NCI-H82 (cell line): ENCODE results near the gene NANOS1.
"Not testable (repeated sequence)": the region's sequence is repeated elsewhere in the genome, so short reads cannot be mapped to it uniquely, and the experiment has no call there.

ENCODE experiments used
- DNase-seq: peaks from one replicate; lab custom pipeline; 2025; lab: John Stamatoyannopoulos, UW

The NANOS1 gene

DNA sequence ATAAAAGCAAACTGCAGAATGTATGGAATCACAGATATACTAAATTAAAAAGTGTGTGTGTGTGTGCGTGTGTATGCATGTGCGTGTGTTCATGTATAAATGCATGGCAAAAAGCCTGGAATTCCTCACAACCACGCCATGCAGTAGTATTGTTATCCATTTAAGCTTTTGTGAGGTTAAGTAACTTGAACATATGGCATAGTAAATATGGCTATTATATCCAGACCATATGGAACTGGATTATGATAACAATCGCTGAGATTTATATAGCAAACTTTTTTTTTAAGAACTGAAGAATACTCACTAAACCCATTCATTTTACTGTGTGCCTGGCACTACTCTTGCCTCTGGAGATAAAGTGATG lies 22.3 kb upstream of the NANOS1 start:
- DNase-seq, result peak; percentile 35

DNA sequence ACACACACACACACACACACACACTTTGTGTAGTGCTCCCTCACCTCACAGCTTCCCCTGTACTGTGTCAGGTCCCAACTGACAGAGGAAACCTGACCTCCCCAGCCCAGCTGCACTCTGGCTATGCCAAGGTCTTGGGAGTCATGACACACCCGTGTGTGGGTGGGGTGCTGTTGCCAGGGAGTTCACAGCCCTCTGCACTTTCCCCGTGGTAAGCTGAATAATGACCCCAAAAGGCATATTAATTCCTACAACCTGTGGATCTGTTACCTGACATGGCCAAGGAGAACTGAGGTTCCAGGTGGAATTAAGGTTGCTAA lies 8.9 kb upstream of the NANOS1 start:
- DNase-seq, result peak; percentile 50

DNA sequence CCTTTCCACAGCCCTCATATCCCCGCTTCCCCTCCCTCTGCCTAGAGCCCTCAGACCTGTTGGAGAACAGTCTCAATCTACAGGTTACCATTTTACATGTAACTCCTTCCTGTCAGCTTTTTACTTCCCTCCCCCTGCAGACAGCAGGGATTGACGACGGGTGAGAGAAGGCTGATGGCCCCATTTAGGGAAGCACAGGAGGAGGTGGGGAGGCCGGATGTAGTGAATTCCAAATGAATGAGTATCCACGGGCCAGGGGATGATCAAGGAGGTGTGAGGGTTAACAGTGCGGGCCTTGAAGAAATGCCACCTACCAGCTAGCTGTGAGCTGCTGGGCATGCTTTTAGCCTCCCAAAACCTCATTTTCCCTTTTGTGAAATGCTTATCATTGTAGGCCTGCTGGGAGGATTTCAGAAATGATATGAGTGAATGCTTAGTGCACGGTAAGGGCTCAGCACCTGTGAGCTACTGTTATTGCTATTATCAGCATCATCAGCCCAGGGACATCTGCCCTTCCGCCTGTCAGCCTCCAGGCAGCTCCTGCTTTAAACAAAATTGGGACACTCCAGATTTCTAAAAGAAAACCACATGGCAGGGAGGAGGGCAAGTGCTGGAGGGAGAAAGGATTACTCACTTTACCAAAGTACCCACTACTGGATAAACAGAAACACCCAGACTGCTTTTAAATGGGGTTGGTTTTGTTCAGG lies 6.5 kb upstream of the NANOS1 start:
- peak; percentile 18 for DNase-seq

DNA sequence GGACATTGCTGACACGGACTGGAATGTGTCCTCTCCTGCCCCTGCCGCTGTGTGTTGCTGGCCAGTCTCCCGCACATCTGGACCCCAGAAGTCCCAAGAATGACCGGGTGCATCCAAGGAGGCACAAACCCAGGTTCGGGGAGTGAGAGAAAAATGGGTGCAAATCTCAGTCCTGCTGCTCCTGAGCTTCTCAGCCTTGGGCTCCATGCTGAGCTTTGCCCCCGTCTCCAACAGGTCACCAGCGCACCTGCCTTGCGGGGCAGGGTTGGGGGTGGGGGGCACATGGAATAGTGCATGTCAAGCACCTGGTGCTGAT lies 6.0 kb upstream of the NANOS1 start:
- no peak for DNase-seq

DNA sequence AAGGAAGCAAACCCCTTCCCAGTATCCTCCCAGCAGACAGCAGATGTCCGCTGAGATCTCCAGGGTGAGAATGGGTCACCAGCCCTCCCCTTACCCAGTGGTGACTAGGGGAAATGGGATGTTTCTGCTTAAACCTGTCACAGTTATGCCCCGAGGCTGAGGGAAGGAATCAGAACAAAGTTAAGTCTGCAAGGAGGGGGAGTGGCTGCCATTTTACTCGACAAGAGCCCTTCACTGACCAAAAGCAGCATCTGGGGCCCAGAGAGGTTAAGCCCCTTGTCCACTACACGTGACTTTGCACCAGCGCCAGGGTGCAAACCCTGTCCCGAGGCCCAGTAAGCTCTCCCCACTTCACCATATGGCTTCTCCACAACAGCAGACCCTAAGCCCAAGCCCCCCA lies 4.6 kb upstream of the NANOS1 start:
- DNase-seq, result no peak

DNA sequence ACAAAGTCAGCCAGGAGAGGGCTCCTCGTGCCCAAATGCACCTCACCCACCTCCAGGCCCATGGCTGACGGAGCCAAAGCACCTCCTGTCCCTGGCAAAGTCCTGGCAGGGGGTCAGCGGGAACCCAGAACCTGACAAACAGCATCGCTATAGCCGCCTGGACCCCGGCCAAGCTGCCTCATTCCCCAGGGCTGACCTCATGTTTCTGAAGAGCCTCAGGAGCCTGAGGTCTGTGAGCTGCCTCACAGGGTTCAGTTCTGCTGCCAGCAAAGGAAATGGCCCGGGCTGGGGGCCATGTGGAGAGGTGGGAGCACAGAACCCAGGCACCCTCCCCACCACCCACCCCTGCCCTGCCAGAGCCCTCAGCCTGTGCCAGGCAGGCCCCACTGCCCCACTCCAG lies 4.2 kb upstream of the NANOS1 start:
- no peak for DNase-seq

DNA sequence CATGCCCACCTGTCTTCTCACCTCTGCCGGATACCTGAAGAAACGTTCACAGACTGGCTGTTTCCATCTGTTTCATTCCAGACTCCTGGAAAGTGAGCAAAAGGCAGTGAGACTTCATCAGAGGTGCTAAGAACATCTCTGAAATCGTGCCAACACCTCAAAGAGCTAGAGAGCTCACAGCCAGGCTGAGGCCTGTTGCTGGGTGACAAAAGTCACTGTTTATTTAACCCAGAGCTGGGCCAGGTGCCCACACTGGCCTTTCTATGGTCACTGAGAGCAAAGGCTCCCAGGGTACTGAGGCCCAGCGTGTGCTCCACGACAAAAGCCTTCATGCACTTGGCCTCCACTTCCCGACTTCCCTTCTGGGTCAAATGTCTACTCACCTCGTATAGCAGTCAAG lies 3.7 kb upstream of the NANOS1 start:
- no peak for DNase-seq

DNA sequence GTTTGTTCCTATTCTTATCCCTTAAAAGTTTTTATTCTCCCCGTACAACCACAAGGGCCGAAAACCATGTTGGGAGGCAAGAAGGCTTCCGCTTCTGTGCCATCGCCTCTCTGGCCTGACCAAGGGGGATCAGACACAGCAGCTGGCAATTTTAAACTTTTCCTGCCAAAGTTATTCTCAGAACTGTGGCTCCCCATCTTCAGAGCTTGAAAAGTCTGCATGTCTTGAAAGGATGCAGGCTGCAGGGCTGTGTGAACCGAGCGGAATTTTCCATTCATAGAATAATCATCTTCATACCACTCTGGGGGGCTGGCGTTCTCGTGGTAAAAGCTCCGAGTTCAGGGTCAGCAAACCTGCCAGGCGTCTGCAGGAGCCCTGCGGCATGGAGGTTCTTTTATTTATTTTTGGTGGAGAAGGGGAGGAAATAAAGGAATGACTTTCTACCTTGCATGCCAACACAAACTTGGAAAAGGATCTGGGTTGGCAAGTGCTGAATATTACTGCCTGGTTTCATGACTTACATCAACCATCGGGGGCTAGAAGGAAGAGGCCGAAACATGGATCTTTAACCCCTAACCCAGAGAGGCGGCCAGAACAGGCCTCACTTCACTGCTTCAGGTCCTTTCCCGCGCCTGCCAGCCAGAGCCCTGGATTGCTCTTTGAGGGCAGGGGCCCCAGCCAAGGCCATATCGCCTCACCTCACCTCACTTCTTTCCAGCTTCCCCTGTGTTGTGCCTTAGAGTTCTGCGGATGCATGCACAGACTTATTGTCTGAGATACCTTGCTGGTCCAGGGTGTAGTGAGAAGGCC lies 3.0 kb upstream of the NANOS1 start:
- DNase-seq, result no peak

DNA sequence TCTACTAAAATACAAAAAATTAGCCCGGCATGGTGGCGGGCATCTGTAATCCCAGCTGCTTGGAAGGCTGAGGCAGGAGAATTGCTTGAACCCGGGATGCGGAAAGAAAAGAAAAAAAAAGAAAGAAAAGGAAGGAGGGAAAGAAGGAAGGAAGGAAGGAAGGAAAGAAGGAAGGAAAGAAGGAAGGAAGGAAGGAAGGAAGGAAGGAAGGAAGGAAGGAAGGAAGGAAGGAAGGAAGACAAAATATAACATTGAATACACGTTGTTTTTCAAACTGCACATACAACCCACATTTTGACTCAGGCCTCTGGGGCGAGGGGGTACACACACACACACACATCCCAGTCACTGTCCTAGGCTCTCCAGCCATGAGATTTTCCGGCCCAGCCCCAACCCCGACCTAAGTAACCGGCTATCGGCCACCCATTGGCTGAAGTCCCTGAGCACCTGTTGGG lies 1.0 kb upstream of the NANOS1 start:
- DNase-seq, result not testable (repeated sequence)

DNA sequence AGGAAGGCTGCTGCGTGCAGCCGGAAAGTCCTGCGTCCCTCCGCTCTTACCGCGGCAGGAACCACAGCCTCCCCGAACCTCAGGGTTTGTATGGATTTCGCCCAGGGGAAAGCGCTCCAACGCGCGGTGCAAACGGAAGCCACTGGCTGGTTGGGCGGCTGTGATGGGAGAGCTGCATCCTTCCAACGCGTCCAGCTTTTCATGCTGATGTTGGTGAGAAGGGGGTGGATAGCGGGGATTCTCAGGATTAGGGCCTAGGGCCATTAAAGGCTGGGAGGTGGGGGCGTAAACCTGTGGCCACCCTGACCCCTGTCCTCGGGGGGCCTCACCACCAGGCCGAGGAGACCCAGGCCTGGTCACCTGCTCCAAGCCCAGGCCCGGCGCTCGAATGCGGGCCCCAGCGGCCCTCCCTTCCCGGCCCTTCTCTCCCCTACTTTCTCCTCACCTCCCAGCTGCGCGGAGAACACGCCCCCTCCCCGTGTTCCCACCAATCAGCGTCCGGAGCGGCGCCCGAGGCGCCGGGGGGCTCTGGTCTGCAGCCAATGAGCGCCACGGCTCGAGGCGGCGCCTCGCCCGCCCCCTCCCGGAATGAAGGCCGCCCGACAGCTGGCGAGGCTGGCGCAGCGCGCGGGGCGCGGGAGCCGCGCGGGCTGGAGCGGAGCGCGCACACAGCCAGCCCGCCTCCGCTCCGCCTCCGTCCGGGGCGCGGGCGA lies 458 bp upstream of the NANOS1 start:
- DNase-seq, result peak; percentile 95

DNA sequence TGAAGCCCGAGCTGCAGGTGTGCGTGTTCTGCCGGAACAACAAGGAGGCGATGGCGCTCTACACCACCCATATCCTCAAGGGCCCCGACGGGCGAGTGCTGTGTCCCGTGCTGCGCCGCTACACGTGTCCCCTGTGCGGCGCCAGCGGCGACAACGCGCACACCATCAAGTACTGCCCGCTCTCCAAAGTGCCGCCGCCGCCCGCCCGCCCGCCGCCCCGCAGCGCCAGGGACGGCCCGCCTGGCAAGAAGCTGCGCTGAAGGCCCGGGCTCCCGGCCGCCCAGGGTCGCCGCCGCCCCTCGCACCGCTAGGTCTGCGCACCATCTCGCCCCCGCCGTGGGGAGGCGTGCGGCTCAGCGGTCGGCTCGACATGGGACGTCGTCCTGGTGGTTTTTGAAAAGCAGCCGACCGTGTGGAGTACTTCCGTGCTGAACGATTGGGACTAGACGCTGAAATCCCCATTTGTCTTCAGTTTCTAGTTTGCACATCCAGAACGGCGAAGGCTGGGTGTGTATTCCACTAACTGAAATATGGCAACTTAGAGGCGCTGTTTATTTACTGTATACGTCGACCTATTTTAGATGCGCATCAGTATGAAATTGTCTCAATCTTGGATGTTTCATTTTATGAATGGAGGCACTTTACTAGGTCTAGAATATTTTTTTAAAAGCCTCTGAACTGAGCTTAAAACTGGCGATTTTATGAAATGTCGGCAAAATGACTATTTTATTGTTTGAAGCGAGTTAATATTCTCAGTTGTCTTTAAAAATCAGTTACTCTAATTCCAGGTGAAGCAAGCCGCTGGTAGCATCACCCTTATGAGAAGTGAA lies 1.1 kb downstream of the NANOS1 start:
- DNase-seq, result peak; percentile 81

DNA sequence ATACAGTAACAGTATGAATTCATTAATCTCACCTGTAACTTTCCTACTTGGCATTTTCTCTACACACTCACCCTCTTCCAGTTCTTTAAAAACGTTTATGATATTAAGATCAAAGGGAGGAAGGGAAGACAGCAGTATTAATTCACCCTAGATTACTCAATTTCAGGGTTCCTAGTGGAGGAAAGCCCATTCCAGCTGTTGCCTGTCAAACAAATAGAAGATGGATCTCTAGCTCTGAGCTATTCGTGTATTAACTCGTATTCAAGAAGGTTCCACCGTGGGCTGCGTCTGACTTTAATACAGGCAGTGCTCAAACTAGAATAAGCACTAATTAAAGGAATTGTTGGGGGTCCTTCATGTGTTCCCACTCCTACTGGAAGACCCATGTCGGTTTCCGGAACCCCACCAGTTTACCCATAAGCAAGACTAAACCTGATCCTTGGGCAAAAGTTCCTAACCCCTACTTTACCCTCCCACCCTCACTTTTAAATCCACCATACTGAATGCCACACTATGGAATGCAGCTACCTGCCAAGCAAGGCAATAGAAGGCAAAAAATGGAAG lies 2.1 kb downstream of the NANOS1 start:
- peak; percentile 36 for DNase-seq

DNA sequence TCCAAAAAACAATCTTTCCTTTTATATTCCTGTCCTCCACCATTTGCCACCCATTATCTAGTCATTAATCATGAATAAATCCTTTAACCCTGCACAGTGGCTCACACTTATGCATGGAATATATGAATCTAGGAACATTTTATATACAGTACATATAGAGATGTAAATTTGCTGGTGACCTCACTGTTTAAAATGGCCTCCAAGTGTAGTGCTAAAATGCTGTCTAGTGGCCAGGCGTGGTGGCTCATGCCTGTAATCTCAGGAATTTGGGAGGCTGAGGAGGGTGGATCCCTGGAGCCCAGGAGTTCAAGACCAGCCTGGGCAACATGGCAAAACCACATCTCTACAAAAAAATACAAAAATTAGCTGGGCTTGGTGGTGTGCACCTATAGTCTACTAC lies 9.6 kb downstream of the NANOS1 start:
- DNase-seq, result no peak

DNA sequence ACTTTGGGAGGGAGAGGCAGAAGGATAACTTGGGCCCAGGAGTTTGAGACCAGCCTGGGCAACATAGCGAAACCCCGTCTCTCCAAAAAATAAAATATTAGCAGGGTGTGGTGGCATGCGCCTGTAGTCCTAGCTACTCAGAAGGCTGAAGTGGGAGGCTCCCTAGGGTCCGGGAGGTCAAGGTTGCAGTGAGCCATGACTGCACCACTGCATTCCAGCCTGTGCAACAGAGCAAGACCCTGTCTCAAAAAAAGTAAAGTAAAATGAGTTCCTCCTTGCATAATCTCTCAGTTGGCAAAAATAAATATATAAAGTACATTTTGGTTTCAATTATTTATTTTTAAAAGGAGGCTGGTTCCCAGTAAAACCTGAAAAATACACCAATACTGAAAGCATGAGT lies 11.8 kb downstream of the NANOS1 start:
- DNase-seq, result no peak

DNA sequence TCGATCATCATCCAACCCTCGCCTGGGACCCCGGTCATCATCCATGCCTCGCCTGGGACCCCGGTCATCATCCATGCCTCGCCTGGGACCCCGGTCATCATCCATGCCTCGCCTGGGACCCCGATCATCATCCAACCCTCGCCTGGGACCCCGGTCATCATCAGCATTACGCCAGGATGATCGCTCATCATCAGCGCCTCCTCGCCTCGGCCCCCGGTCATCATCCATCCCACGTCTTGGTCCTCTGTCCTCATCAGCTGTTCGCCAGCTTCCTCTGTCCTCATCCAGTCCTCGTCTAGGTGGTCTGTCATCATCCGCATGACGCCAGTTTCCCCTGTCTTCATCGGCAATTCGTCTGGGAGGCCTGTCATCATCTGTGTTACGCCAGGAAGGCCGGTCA lies 12.7 kb downstream of the NANOS1 start:
- DNase-seq, result no peak

DNA sequence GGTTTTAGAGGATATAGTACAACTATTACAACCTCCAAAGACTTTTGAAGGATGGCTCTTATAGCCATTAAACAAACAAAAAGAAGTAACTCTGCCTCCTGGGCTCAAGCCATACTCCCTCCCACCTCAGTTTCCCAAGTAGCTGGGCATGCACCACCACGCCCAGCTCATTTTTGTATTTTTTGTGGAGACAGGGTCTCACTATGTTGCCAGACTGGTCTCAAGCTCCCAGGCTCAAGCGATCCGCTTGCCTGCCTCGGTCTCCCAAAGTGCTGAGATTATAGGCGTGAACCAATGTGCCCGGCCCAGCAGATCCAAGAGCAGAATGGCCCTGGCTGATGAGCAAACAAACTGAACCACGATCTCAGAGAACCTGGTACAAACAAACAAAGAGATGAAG lies 16.0 kb downstream of the NANOS1 start:
- no peak for DNase-seq

DNA sequence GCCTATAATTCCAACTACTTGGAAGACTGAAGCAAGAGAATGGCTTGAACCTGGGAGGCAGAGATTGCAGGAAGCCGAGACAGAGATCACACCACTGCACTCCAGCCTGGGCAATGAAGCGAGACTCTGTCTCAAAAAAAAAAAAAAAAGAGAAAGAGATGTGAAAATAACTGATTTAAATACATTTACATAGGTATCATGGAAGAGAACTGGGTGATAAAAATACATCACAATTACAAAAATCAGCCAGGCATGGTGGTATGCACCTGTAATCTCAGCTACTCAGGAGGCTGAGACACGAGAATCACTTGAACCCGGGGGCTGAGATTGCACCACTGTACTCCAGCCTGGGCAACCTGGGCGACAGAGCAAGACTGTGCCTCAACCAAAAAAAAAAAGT lies 19.8 kb downstream of the NANOS1 start:
- DNase-seq, result no peak

DNA sequence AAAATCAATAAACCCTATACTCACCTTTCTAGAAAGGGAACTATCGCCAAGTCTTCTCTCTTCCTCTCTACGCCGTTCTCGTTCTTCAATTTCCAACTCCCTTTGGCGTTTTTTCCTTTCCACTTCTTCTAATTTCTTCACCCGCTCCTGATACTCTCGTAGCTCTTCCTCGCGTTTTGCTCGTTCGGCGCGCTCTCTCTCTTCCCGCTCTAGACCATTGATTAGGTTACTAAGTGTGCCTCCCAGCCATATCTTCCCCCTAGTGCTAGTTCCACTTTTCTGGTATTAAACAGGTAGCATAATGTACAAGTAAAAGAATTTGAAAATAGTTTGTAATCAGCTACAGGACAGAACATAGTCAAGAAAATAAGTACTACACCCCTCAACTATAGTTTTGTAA lies 20.3 kb downstream of the NANOS1 start:
- no peak for DNase-seq

DNA sequence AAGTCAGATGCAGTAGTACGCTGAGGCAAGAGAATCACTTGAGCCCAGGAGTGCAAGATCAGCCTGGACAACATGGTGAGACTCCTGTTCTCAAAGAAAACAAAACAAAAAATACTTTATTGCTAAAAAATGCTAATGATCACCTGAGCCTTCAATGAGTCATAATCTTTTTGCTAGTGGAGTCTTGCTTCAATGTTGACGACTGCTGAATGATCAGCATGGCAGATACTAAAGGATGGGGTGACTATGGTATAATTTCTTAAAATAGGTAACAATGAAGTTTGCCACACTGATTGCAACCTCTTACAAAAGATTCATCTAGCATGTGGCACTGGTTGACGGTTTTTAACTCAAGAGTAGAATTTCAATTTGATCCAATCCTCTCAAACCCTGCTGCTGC lies 22.3 kb downstream of the NANOS1 start:
- DNase-seq, result no peak

DNA sequence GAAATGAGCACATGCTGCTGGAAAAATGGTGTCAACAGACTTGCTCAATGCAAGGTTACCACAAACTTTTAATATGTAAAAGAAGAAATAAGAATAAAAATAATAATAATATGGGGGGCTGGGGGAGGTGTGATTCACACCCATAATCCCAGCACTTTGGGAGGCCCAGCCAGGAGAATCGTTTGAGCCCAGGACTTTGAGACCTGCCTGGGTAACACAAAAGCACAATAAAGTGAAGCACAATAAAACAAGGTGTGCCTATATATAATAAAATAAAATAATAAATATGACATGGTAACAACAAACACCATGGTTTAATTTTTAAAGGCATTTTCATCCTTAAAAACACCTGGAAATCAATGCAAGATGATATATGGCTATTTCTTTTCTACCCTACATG lies 26.0 kb downstream of the NANOS1 start:
- DNase-seq, result no peak

DNA sequence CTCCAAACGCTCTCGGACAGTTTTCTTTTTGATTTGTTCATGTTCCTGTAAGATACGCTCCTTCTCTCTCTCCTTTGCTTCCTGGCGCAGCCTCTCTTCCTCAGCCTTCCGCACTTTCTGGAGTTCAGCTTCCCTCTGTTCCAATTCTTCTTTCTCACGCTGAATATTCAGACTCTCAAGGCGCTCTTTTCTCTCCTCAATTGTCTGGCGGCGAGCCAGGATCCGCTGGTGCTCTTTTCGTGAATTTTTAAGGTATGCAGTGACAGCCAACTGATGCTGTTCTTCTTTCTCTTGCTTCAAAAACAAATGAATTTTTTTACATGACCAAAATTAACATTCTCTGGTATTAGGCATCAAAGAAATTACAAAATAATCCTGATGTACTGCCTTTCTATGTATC lies 28.5 kb downstream of the NANOS1 start:
- no peak for DNase-seq

DNA sequence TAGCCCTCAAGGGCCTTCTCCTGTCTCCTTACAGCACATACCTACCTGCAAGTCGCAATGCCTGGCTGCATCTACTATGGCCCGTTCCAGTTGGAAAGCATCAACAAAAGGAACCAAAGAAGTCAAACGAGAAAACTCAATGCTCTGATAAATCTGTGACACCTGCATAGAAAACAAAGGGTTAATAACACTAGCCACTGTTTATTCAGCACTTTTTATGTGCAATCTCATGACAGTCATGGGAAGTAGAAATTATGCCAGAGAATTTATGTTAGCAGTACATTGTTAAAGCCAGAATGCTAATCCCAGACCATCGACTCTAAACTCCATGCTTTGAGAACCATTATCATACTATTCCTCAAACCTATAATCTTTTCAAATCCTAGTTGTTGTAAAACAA lies 30.0 kb downstream of the NANOS1 start:
- DNase-seq, result no peak
